ENCODE measurements around the gene GOLGA8A.

Gene GOLGA8A

DNA sequence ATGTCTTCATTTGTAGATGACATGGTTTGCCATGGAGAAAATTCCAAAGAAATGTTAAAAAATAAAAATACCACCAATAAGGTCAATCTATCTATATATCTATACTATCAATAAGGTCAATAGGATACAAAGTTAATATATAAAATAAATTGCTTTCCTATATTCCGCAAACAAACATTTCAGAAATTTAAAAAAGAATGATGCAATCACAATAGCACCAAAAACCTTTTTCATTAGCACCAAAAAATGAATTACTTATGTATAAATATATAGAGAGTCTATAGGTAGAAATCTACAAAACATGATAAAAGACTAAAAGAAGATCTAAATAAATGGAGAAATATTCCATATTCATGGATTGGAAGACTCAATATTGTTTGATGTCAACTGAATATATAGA is 22.8 kb upstream of the GOLGA8A start:
- no peak for ATAC-seq
- TF ChIP-seq ESRRG (CRISPR knock-in tag; IDR thresholded peaks at IDR 0.05) = no peak
- no peak for TF ChIP-seq RARB (CRISPR knock-in tag; IDR thresholded peaks at IDR 0.05)
- TF ChIP-seq, protein P1, sequence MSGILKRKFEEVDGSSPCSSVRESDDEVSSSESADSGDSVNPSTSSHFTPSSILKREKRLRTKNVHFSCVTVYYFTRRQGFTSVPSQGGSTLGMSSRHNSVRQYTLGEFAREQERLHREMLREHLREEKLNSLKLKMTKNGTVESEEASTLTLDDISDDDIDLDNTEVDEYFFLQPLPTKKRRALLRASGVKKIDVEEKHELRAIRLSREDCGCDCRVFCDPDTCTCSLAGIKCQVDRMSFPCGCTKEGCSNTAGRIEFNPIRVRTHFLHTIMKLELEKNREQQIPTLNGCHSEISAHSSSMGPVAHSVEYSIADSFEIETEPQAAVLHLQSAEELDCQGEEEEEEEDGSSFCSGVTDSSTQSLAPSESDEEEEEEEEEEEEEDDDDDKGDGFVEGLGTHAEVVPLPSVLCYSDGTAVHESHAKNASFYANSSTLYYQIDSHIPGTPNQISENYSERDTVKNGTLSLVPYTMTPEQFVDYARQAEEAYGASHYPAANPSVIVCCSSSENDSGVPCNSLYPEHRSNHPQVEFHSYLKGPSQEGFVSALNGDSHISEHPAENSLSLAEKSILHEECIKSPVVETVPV (CRISPR knock-in tag; IDR thresholded peaks at IDR 0.05) = no peak
- TF ChIP-seq ZNF565 (CRISPR knock-in tag; conservative IDR thresholded peaks at IDR 0.05; ENCODE audit: low read depth) = no peak
- no peak for TF ChIP-seq ZNF70 (CRISPR knock-in tag; IDR thresholded peaks at IDR 0.05)
- TF ChIP-seq, protein P2, sequence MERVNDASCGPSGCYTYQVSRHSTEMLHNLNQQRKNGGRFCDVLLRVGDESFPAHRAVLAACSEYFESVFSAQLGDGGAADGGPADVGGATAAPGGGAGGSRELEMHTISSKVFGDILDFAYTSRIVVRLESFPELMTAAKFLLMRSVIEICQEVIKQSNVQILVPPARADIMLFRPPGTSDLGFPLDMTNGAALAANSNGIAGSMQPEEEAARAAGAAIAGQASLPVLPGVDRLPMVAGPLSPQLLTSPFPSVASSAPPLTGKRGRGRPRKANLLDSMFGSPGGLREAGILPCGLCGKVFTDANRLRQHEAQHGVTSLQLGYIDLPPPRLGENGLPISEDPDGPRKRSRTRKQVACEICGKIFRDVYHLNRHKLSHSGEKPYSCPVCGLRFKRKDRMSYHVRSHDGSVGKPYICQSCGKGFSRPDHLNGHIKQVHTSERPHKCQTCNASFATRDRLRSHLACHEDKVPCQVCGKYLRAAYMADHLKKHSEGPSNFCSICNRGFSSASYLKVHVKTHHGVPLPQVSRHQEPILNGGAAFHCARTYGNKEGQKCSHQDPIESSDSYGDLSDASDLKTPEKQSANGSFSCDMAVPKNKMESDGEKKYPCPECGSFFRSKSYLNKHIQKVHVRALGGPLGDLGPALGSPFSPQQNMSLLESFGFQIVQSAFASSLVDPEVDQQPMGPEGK (CRISPR knock-in tag; IDR thresholded peaks at IDR 0.05; ENCODE audit: borderline replicate concordance) = no peak
- TF ChIP-seq OSR1 (CRISPR knock-in tag; IDR thresholded peaks at IDR 0.05) = no peak
- TF ChIP-seq ARNTL (CRISPR knock-in tag; IDR thresholded peaks at IDR 0.05; ENCODE audit: borderline replicate concordance, low read depth) = no peak
- TF ChIP-seq, protein P3, sequence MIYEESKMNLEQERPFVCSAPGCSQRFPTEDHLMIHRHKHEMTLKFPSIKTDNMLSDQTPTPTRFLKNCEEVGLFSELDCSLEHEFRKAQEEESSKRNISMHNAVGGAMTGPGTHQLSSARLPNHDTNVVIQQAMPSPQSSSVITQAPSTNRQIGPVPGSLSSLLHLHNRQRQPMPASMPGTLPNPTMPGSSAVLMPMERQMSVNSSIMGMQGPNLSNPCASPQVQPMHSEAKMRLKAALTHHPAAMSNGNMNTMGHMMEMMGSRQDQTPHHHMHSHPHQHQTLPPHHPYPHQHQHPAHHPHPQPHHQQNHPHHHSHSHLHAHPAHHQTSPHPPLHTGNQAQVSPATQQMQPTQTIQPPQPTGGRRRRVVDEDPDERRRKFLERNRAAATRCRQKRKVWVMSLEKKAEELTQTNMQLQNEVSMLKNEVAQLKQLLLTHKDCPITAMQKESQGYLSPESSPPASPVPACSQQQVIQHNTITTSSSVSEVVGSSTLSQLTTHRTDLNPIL (CRISPR knock-in tag; IDR thresholded peaks at IDR 0.05; ENCODE audit: low read depth) = no peak
- TF ChIP-seq, protein P4, sequence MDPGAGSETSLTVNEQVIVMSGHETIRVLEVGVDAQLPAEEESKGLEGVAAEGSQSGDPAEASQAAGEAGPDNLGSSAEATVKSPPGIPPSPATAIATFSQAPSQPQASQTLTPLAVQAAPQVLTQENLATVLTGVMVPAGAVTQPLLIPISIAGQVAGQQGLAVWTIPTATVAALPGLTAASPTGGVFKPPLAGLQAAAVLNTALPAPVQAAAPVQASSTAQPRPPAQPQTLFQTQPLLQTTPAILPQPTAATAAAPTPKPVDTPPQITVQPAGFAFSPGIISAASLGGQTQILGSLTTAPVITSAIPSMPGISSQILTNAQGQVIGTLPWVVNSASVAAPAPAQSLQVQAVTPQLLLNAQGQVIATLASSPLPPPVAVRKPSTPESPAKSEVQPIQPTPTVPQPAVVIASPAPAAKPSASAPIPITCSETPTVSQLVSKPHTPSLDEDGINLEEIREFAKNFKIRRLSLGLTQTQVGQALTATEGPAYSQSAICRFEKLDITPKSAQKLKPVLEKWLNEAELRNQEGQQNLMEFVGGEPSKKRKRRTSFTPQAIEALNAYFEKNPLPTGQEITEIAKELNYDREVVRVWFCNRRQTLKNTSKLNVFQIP (CRISPR knock-in tag; IDR thresholded peaks at IDR 0.05; ENCODE audit: borderline replicate concordance, low read depth) = no peak
- TF ChIP-seq, protein P5, sequence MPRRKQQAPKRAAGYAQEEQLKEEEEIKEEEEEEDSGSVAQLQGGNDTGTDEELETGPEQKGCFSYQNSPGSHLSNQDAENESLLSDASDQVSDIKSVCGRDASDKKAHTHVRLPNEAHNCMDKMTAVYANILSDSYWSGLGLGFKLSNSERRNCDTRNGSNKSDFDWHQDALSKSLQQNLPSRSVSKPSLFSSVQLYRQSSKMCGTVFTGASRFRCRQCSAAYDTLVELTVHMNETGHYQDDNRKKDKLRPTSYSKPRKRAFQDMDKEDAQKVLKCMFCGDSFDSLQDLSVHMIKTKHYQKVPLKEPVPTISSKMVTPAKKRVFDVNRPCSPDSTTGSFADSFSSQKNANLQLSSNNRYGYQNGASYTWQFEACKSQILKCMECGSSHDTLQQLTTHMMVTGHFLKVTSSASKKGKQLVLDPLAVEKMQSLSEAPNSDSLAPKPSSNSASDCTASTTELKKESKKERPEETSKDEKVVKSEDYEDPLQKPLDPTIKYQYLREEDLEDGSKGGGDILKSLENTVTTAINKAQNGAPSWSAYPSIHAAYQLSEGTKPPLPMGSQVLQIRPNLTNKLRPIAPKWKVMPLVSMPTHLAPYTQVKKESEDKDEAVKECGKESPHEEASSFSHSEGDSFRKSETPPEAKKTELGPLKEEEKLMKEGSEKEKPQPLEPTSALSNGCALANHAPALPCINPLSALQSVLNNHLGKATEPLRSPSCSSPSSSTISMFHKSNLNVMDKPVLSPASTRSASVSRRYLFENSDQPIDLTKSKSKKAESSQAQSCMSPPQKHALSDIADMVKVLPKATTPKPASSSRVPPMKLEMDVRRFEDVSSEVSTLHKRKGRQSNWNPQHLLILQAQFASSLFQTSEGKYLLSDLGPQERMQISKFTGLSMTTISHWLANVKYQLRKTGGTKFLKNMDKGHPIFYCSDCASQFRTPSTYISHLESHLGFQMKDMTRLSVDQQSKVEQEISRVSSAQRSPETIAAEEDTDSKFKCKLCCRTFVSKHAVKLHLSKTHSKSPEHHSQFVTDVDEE (CRISPR knock-in tag; IDR thresholded peaks at IDR 0.05) = no peak
- TF ChIP-seq BACH2 (CRISPR knock-in tag; IDR thresholded peaks at IDR 0.05; ENCODE audit: borderline replicate concordance) = no peak
- no peak for TF ChIP-seq CSDC2 (CRISPR knock-in tag; IDR thresholded peaks at IDR 0.05)
- no peak for TF ChIP-seq GLIS3 (CRISPR knock-in tag; IDR thresholded peaks at IDR 0.05)

DNA sequence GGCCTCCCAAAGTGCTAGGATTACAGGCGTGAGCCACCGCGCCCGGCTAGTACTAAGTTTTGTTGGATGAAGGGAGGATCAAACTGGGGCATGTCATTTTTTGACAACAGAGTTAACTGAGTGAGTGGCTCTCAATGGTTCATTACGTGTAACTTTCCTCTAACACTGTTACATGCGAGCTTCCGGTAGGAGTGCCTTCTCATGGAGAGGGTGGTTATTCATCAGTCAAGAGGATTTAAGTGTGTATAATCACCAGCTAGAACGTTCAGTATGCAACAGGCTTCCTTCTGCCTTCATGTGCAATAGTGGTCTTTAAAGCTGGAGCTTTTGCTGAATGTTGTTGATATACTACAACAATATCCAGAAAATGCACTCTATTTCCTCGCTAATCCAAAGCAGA is 19.1 kb upstream of the GOLGA8A start:
- no peak for ATAC-seq
- no peak for TF ChIP-seq ZNF565 (CRISPR knock-in tag; conservative IDR thresholded peaks at IDR 0.05; ENCODE audit: low read depth)
- no peak for TF ChIP-seq GLIS3 (CRISPR knock-in tag; IDR thresholded peaks at IDR 0.05)
- TF ChIP-seq ZC3H10 (CRISPR knock-in tag; IDR thresholded peaks at IDR 0.05) = no peak
- no peak for TF ChIP-seq ESRRG (CRISPR knock-in tag; IDR thresholded peaks at IDR 0.05)
- no peak for TF ChIP-seq ZFP3 (CRISPR knock-in tag; IDR thresholded peaks at IDR 0.05)
- no peak for TF ChIP-seq TOX (CRISPR knock-in tag; IDR thresholded peaks at IDR 0.05; ENCODE audit: borderline replicate concordance)
- no peak for TF ChIP-seq OSR1 (CRISPR knock-in tag; IDR thresholded peaks at IDR 0.05)
- TF ChIP-seq, protein P2 (CRISPR knock-in tag; IDR thresholded peaks at IDR 0.05; ENCODE audit: borderline replicate concordance) = no peak
- TF ChIP-seq ISL1 (CRISPR knock-in tag; IDR thresholded peaks at IDR 0.05) = no peak
- no peak for TF ChIP-seq ZNF70 (CRISPR knock-in tag; IDR thresholded peaks at IDR 0.05)
- TF ChIP-seq SNAI2 (CRISPR knock-in tag; IDR thresholded peaks at IDR 0.05) = no peak
- TF ChIP-seq, protein P1 (CRISPR knock-in tag; IDR thresholded peaks at IDR 0.05) = no peak
- TF ChIP-seq ZFP30 (CRISPR knock-in tag; IDR thresholded peaks at IDR 0.05) = no peak
- no peak for TF ChIP-seq PPARA (CRISPR knock-in tag; IDR thresholded peaks at IDR 0.05; ENCODE audit: borderline replicate concordance)
- TF ChIP-seq, protein P4 (CRISPR knock-in tag; IDR thresholded peaks at IDR 0.05; ENCODE audit: borderline replicate concordance, low read depth) = no peak
- no peak for TF ChIP-seq CSDC2 (CRISPR knock-in tag; IDR thresholded peaks at IDR 0.05)
- TF ChIP-seq BACH2 (CRISPR knock-in tag; IDR thresholded peaks at IDR 0.05; ENCODE audit: borderline replicate concordance) = no peak
- no peak for TF ChIP-seq ARNTL (CRISPR knock-in tag; IDR thresholded peaks at IDR 0.05; ENCODE audit: borderline replicate concordance, low read depth)
- TF ChIP-seq, protein P3 (CRISPR knock-in tag; IDR thresholded peaks at IDR 0.05; ENCODE audit: low read depth) = no peak

All from SK-N-SH treated with all-trans-retinoic acid at 6 μM for 48 hours (cell line).